OCI-LY7 (cell line): ENCODE measurements around the gene ETFRF1. TPM values are rescaled to one million over a fixed set of nuclear protein-coding genes. Genes with fewer than 3 reads are reported as not detected.

Source experiments
- Bru-seq: library from RNA; stranded (reverse); fragments of 400-500 nt; gene quantifications from one replicate; lab custom pipeline; 2021; lab: Mats Ljungman, UMichigan
- BruChase-seq, 2 experiments: library from RNA; stranded (reverse); fragments of 400-500 nt; gene quantifications; one replicate each; lab custom pipeline; 2021; lab: Mats Ljungman, UMichigan
- BruUV-seq: library from RNA; stranded (reverse); fragments of 400-500 nt; replicated peaks from 2 replicates; lab custom pipeline; 2021; lab: Mats Ljungman, UMichigan
- CTCF ChIA-PET: fragments of 300-600 bp; sonication (Branson Sonifier 250); formaldehyde crosslinking; loops from one replicate; lab custom pipeline; 2022; ENCODE audit warnings: antibody characterized with exemption; ENCODE audit not compliant: unreplicated experiment; lab: Charles Lee
- POLR2A ChIA-PET: fragments of 300-600 bp; sonication (Branson Sonifier 250); formaldehyde crosslinking; loops from one replicate; lab custom pipeline; 2022; ENCODE audit warnings: antibody characterized with exemption; lab: Charles Lee
- DNase-seq: peaks from one replicate; pipeline ENCODE4 v3.0.0-alpha.2; 2015; ENCODE audit warnings: low spot score
- H2AFZ ChIP-seq: fragments of 200-600 bp; sonication (generic), shearing (Covaris generic); 2 replicates; pipeline ENCODE4 v1.6.1; 2014; ENCODE audit warnings: mild to moderate bottlenecking, antibody characterized with exemption, low read length, moderate library complexity
- H3K27ac ChIP-seq: fragments of 200-600 bp; sonication (generic); 2 replicates; pipeline ENCODE4 v1.5.1; 2014; ENCODE audit warnings: mixed run types, low read depth, mild to moderate bottlenecking, moderate library complexity, low read length, inconsistent platforms; ENCODE audit not compliant: poor library complexity, severe bottlenecking
- H3K36me3 ChIP-seq: fragments of 200-600 bp; sonication (generic); 2 replicates; pipeline ENCODE4 v1.6.1; 2014; ENCODE audit warnings: mild to moderate bottlenecking, antibody characterized with exemption, low read length, moderate library complexity, mixed read lengths; ENCODE audit not compliant: insufficient read depth
- H3K4me1 ChIP-seq: fragments of 200-600 bp; sonication (generic); 2 replicates; pipeline ENCODE4 v1.5.1; 2014; ENCODE audit warnings: mild to moderate bottlenecking, low read length; ENCODE audit not compliant: insufficient read depth, poor library complexity, severe bottlenecking
- H3K4me2 ChIP-seq: fragments of 200-600 bp; sonication (generic); 2 replicates; pipeline ENCODE4 v1.6.1; 2014; ENCODE audit warnings: mild to moderate bottlenecking, low read length
- H3K4me3 ChIP-seq: fragments of 200-600 bp; sonication (generic); 2 replicates; pipeline ENCODE4 v1.5.1; 2014; ENCODE audit warnings: mild to moderate bottlenecking, low read depth, low read length; ENCODE audit not compliant: poor library complexity, severe bottlenecking
- H3K79me2 ChIP-seq: fragments of 200-600 bp; sonication (generic); 2 replicates; pipeline ENCODE4 v1.6.1; 2016; ENCODE audit warnings: low read depth, mild to moderate bottlenecking, low read length, moderate library complexity, mixed read lengths; ENCODE audit not compliant: insufficient read depth
- H3K9me2 ChIP-seq: fragments of 200-600 bp; sonication (generic); 2 replicates; pipeline ENCODE4 v1.6.1; 2016; ENCODE audit warnings: mild to moderate bottlenecking, low read length, mixed read lengths; ENCODE audit not compliant: insufficient read depth
- H3K9me3 ChIP-seq: fragments of 200-600 bp; sonication (generic); 2 replicates; pipeline ENCODE4 v1.6.1; 2014; ENCODE audit warnings: mild to moderate bottlenecking, mixed run types, low read length, mixed read lengths
- H4K20me1 ChIP-seq: fragments of 200-600 bp; sonication (generic); 2 replicates; pipeline ENCODE4 v1.6.1; 2014; ENCODE audit warnings: mild to moderate bottlenecking, antibody characterized with exemption, low read length, moderate library complexity, mixed read lengths; ENCODE audit not compliant: insufficient read depth
- CTCF ChIP-seq: fragments of 200-600 bp; sonication (generic); conservative IDR thresholded peaks from 2 replicates; pipeline ENCODE4 v1.5.1; 2014; ENCODE audit warnings: mild to moderate bottlenecking, antibody characterized with exemption, low read length, moderate library complexity, mixed read lengths
- EZH2phosphoT487 ChIP-seq: fragments of 200-600 bp; sonication (generic); IDR thresholded peaks from 2 replicates; pipeline ENCODE4 v1.6.1; 2018; ENCODE audit warnings: low read depth, borderline replicate concordance, mild to moderate bottlenecking, mixed run types, antibody characterized with exemption, low read length, moderate library complexity, mixed read lengths
- intact Hi-C: fragments of 100-400 bp; cut with micrococcal nuclease; formaldehyde crosslinking; loops from one replicate; pipeline ENCODE4 v1.10.0; 2022; ENCODE audit not compliant: unreplicated experiment
- long read RNA-seq: library from polyadenylated mRNA; stranded (forward); transcript quantifications from one replicate; pipeline ENCODE4 v2.0.0, GENCODE V29; 2022
- total RNA-seq, 2 experiments: library from RNA; depleted of rRNA in 1 of 2; stranded (reverse); fragments of >200 nt in 1 of 2; shearing (Covaris generic) in 1 of 2; gene quantifications; 2 replicates each; pipeline ENCODE4 v1.2.3, GENCODE V29; 2014 to 2022

ETFRF1 gene
- total RNA-seq (2014; rRNA removed; shearing (Covaris generic)) (2.8 and 8.5 TPM in 2 replicates), total RNA-seq (2022) (11.4 and 13.0 TPM in 2 replicates), Bru-seq, nascent RNA (percentile 57 among the genes with signal in this experiment), BruChase-seq, experiment 1, labeled RNA remaining after a 6-hour chase (percentile 56 among the genes with signal in this experiment), BruChase-seq, experiment 2, labeled RNA remaining after a 2-hour chase (percentile 53 among the genes with signal in this experiment)
- long read RNA-seq, transcript ETFRF1-201 (3 exons, 1,134 nt), result major isoform, 9 of 22 reads
- long read RNA-seq, partial matches to known transcripts, result 0 of 22 reads
- long read RNA-seq, other reads (novel, unspliced or antisense), result 10 of 22 reads

GRCh38 chr12:25195056-25195971 is at the start of gene ETFRF1, which contains the start of gene DNAI7:
Gene ETFRF1, plus strand, starts transcription at chr12:25195237. Its CDS starts 8,720 bp downstream, at chr12:25203957.
Gene DNAI7, minus strand, starts transcription at chr12:25195160. Its CDS starts 82 bp downstream, at chr12:25195078.
- H3K9me2 ChIP-seq, result no peaks in the 10 kb centered on the region
- intact Hi-C loops, result no loop called here
- TF ChIP-seq EZH2phosphoT487, result no peak
- 0 out of 2 replicates have a peak, but pooled peaks have one; percentile 19 for TF ChIP-seq CTCF
- H3K4me1 ChIP-seq, result peaks cover 15% of the 10 kb centered on the region
- H3K9me3 ChIP-seq, result no peaks in the 10 kb centered on the region
- CTCF ChIA-PET, result interaction anchor here (0.7 kb wide), 1 partner anchor 47 kb away, joined by 3 read pairs; no protein-coding TSS in a partner anchor
- peak within 1 kb of the TSS; percentile 81 for H2AFZ ChIP-seq
- peak; percentile 96 for DNase-seq
- peak within 1 kb of the TSS; percentile 81 for H3K4me2 ChIP-seq
- POLR2A ChIA-PET, result interaction anchor here (0.5 to 2.2 kb wide), 7 partner anchors 9 to 58 kb away, joined by 3 to 5 read pairs (median 4); no protein-coding TSS in a partner anchor
- no peaks in the 10 kb centered on the region for H3K79me2 ChIP-seq
- TSS peak; percentile 92 for BruUV-seq
- H3K4me3 ChIP-seq, result peak within 1 kb of the TSS; percentile 77
- no peaks in the 10 kb centered on the region for H3K36me3 ChIP-seq
- no peaks in the 10 kb centered on the region for H4K20me1 ChIP-seq
- H3K27ac ChIP-seq, result peak within 1 kb of the TSS; percentile 16

GRCh38 chr12:25146686-25147085 is 48.4 kb upstream of the ETFRF1 start:
- no peak overlapping the region for H3K4me3 ChIP-seq
- intact Hi-C loops, result loop anchor here (5.0 kb wide), 1 partner anchor 294 kb away; no protein-coding TSS in a partner anchor
- no peaks in the 10 kb centered on the region for H3K79me2 ChIP-seq
- no peak overlapping the region for H2AFZ ChIP-seq
- DNase-seq, result no peak
- H3K9me2 ChIP-seq, result no peaks in the 10 kb centered on the region
- H3K4me2 ChIP-seq, result no peak overlapping the region
- ChIA-PET CTCF (no interaction called here), POLR2A (interaction anchor here (3.3 kb wide), 1 partner anchor 20 kb away, joined by 11 read pairs; no protein-coding TSS in a partner anchor)
- no peaks in the 10 kb centered on the region for H3K4me1 ChIP-seq
- no peaks in the 10 kb centered on the region for H4K20me1 ChIP-seq
- no TSS peak for BruUV-seq
- H3K9me3 ChIP-seq, result no peaks in the 10 kb centered on the region
- no peak for TF ChIP-seq EZH2phosphoT487
- no peak for TF ChIP-seq CTCF
- H3K27ac ChIP-seq, result no peak overlapping the region
- H3K36me3 ChIP-seq, result no peaks in the 10 kb centered on the region
